GM21737 (cell line): ENCODE results near the gene H2BW1.
"Not testable (repeated sequence)": the region's sequence is repeated elsewhere in the genome, so short reads cannot be mapped to it uniquely, and the experiment has no call there.

Source experiments
- ATAC-seq: cut with Tn5 transposase; IDR thresholded peaks from one replicate; pipeline ENCODE4 v1.9.1; 2021; ENCODE audit warnings: mild to moderate bottlenecking, moderate library complexity; ENCODE audit not compliant: unreplicated experiment

Gene H2BW1, protein sequence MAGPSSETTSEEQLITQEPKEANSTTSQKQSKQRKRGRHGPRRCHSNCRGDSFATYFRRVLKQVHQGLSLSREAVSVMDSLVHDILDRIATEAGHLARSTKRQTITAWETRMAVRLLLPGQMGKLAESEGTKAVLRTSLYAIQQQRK

DNA sequence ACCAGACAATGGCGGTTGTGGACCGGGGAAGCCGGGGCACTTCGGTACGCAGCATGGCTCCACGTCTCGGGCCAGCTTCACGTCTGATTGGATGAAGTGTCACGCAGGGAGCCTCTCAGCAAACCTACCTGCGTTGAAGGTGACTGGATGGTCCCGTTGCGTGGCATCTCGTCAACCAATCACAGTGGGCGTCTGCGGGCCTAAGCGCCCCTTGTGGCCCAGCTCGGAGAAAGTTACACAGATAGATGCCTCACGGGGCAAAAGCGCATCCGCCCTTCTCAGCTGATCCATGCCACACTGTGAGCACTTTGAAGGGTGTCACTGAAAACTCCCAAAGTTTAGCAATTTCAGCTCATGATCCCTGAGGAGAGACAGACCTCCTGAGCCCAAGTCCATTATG lies at the start of gene H2BW1:
Gene H2BW1, minus strand, starts transcription at position 103 of the 400 bp plus-strand sequence. CDS start 132 bp downstream, outside the sequence.
- no peak for ATAC-seq

- ATAC-seq, result not testable (repeated sequence)
Measured at GRCh38 chrX:104062636-104063035, 49.1 kb upstream of the H2BW1 start.

GRCh38 chrX:104054956-104055355 lies 41.4 kb upstream of the H2BW1 start:
- ATAC-seq, result not testable (repeated sequence)

- no peak for ATAC-seq
Measured at GRCh38 chrX:104047171-104047570, 33.7 kb upstream of the H2BW1 start.

- ATAC-seq, result no peak
Measured at GRCh38 chrX:104045642-104046041, 32.1 kb upstream of the H2BW1 start.

DNA sequence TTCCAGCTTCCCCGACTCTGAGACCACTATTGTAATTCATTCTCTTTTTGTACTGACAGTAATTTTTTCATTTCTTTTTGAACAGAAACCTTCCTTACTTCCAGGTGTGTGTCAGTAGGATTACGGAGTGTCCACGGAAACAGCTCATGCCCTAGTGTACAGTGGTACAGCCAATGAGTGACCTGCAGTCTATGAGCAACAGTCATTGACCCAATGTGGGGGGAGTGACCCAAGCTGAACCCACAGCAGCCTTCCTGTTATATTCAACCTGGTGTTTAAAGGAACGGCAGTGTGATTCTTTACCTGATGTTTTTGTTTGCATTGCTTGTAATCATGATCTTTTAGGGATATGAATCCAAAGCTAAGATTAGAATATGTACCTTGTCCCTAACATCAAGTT lies 27.5 kb upstream of the H2BW1 start:
- ATAC-seq, result no peak

GRCh38 chrX:104039689-104040505 lies 26.4 kb upstream of the H2BW1 start, which contains the start of gene H2BW2:
TSS of gene H2BW2 (plus strand) at chrX:104039956. CDS start at chrX:104039995, 39 bp downstream.
- no peak for ATAC-seq

- no peak for ATAC-seq
Measured at GRCh38 chrX:104018126-104018525, 4.6 kb upstream of the H2BW1 start.

DNA sequence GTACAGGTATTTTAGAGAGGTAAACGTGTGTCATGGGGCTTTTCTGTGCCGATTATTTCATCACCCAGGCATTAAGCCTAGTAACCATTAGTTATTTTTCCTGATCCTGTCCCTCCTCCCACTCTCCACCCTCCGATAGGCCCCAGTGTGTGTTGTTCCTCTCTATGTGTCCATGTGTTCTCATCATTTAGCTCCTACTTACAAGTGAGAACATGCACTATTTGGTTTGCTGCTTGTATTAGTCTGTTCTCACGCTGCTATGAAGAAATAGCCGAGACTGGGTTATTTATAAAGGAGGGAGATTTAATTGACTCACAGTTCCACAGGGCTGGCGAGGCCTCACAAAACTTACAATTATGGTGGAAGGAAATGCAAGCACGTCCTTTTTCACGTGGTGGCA lies 2.1 kb upstream of the H2BW1 start:
- ATAC-seq, result not testable (repeated sequence)

- ATAC-seq, result no peak
Measured at GRCh38 chrX:104013158-104013557, 350 bp downstream of the H2BW1 start.

DNA sequence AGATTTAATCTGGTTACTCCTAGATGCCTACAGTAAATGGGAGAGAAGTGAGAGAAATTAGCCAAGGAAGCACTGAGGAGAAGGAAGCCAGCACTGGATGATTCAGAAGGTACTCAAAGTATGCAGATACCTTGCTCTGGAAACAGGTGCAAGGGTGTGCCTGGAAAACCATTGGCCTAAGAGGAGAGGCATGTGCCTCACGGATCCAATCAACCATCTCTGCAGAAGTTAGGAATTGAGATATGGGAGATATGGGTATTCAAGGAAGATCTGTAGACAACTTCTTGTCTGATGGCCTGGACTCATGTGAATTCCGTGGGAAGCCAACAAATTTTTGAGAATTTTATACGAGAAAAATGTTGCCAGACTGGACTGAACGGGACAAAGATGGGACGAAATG lies 4.7 kb downstream of the H2BW1 start:
- ATAC-seq, result no peak

DNA sequence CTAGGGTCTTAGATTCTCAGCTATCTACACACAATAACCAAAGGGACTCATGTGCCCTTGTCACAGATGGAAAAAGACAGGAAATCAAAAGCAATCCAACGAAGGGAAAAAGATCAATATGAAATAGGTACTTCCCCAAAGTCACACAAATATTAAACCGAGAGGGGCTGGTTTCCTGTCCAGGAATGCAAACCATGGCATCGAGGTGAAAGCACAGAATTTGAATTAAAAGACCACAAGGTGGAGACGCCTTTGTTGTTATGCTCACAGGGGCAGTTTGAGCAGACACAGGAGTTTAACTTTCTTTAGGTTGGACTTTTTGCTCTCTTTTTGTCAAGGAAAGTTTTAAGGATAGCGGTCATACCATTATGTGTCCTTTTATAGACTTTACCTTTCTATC lies 14.3 kb downstream of the H2BW1 start:
- peak; percentile 94 for ATAC-seq

- ATAC-seq, result not testable (repeated sequence)
Measured at GRCh38 chrX:103983508-103983907, 30.0 kb downstream of the H2BW1 start.

DNA sequence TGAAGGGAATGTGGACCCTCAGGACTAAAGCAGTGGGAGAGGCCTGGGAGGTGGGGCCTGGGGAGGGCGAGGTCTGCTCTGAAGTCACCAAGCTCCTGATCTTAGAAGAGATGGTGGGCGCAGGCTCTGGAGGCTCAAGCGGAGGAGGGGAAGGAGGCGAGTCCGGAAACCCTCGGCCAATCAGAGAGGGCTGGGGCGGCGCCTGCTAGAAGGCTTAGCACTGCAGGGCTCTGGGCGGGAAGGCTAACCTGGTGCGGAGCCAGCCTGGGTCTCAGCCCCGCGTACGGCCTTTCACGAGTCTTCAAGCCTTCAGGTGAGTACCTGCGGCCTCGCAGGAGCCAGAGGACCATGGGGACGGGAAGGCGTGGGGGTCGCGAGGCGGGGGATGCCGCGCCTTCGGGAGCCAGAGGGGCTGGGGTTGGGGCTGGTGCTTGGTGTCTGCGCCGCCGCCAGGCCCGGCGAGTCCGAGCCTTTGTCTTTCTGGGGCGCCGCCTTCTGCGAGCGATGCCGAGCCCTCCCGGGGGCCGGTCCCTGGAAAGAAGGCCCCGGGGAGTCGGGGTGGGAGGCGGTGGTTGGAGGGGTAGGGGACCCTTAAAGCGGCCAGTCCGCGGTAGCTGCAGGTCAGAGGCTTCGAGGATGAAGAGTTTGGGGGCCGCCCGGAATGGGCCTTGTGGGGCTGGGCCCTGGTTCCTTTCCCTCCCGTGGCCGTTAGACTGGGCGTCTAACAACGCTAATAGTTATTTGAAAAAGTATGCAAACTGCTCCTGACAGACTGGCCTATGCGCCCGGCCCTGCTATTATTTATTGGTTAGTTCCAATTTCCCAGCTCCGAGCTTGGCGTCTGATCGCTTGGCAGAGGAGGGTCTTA lies 50.9 kb downstream of the H2BW1 start, which contains the start of gene TMSB15B:
Gene TMSB15B, plus strand, starts transcription at position 217 of the 868 bp plus-strand sequence.
- ATAC-seq, result peak; percentile 96
